ENCODE measurements around the gene EIF1.

GRCh38 chr17:41705271-41705991, 16.7 kb downstream of the EIF1 start:
- TF ChIP-seq EZH2 (IDR thresholded peaks at IDR 0.05; ENCODE audit: borderline replicate concordance, low read depth, low read length, severe bottlenecking) = no peak
- no peak for TF ChIP-seq POLR2AphosphoS5 (IDR thresholded peaks at IDR 0.05; ENCODE audit: insufficient read depth, low read depth, low read length)
- TF ChIP-seq CTCF (IDR thresholded peaks at IDR 0.05; ENCODE audit: extremely low read depth in 1 of 2, insufficient read depth in 1 of 2, low read depth in 1 of 2, low read length in 2 of 2) = no peak
- TF ChIP-seq GATA2 (IDR thresholded peaks at IDR 0.05; ENCODE audit: insufficient read depth, insufficient read length, low read depth, low read length) = no peak
- TF ChIP-seq POLR2A (IDR thresholded peaks at IDR 0.05; ENCODE audit: low read depth, low read length) = no peak
- TF ChIP-seq JUN (IDR thresholded peaks at IDR 0.05; ENCODE audit: borderline replicate concordance, insufficient read depth, insufficient read length, low read depth) = no peak
- TF ChIP-seq FOS (IDR thresholded peaks at IDR 0.05; ENCODE audit: borderline replicate concordance, insufficient read depth, low read length) = no peak

Data from endothelial cell of umbilical vein (primary cell).